ENCODE results near the gene NINJ2.
A peak's percentile ranks its signal among the peaks of the same experiment; 100 is the strongest.

Gene NINJ2

DNA sequence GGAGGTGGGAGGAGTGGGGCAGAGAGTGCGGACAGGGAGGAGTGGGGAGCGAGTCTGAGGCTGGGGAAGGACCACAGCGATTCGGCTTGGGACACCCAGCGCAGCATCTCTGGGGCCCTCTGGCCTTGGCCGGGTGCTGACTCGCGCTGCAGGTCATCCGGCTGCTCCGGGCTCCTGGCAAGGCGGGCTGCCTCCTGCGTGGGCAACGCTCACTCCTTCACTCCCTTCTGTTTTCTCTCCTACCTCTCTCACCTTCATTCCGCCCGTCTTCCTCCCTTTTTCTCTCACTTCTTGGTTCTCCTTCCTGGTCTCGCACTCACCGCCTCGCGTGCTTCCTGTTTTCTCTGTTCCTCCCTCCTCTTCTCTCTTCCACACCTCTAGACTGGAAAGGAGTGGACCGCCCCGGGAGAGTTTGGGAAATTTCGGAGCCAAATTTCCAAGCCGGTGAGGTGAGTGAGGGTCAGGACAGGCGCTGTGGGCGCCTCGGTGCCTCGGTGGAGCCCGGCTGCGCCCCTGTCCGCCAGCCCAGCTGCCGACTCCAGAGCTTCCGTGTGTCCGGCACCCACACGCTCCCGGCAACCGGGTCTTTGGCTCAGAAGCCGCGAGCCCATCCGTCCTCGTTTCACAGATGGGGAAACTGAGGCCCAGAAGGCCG is 116.9 kb downstream of the NINJ2 start:
- peaks cover 13% of the 10 kb centered on the region for H3K36me3 ChIP-seq
- no peaks in the 10 kb centered on the region for H3K9me3 ChIP-seq
- peak overlapping the region; percentile 74 for H3K27ac ChIP-seq
- peak overlapping the region; percentile 56 for H3K4me3 ChIP-seq (ENCODE audit: low read depth in 1 of 2, low read length in 1 of 2)
- no peaks in the 10 kb centered on the region for H3K27me3 ChIP-seq
- TF ChIP-seq, protein P1, sequence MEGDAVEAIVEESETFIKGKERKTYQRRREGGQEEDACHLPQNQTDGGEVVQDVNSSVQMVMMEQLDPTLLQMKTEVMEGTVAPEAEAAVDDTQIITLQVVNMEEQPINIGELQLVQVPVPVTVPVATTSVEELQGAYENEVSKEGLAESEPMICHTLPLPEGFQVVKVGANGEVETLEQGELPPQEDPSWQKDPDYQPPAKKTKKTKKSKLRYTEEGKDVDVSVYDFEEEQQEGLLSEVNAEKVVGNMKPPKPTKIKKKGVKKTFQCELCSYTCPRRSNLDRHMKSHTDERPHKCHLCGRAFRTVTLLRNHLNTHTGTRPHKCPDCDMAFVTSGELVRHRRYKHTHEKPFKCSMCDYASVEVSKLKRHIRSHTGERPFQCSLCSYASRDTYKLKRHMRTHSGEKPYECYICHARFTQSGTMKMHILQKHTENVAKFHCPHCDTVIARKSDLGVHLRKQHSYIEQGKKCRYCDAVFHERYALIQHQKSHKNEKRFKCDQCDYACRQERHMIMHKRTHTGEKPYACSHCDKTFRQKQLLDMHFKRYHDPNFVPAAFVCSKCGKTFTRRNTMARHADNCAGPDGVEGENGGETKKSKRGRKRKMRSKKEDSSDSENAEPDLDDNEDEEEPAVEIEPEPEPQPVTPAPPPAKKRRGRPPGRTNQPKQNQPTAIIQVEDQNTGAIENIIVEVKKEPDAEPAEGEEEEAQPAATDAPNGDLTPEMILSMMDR (IDR thresholded peaks at IDR 0.05) = no peak
- H3K4me1 ChIP-seq (ENCODE audit: control insufficient read depth in 1 of 2, insufficient read depth in 1 of 2, low read depth in 1 of 2, low read length in 1 of 2) = peaks cover 50 to 51% of the 10 kb centered on the region in 2 experiments

DNA sequence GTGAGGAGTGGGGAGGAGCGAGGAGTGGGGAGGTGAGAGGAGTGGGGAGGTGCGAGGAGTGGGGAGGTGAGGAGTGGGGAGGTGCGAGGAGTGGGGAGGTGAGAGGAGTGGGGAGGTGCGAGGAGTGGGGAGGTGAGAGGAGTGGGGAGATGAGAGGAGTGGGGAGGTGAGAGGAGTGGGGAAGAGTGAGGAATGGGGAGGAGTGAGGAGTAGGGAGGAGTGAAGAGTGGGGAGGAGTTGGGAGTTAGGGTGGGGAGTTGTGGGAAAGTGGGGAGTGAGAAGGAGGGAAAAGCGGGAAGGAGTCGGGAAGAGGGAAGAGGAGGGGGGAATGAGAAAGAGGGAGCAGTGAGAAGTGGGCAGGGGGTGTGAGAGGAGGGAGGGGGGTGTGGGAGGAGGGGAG is 117.4 kb downstream of the NINJ2 start:
- peaks cover 48 to 51% of the 10 kb centered on the region in 2 experiments for H3K4me1 ChIP-seq (ENCODE audit: control insufficient read depth in 1 of 2, insufficient read depth in 1 of 2, low read depth in 1 of 2, low read length in 1 of 2)
- H3K9me3 ChIP-seq = no peaks in the 10 kb centered on the region
- no peaks in the 10 kb centered on the region for H3K27me3 ChIP-seq
- TF ChIP-seq, protein P1 (IDR thresholded peaks at IDR 0.05) = no peak
- H3K4me3 ChIP-seq (ENCODE audit: low read depth in 1 of 2, low read length in 1 of 2) = peak overlapping the region; percentile 56
- peak overlapping the region; percentile 74 for H3K27ac ChIP-seq
- peaks cover 13% of the 10 kb centered on the region for H3K36me3 ChIP-seq

DNA sequence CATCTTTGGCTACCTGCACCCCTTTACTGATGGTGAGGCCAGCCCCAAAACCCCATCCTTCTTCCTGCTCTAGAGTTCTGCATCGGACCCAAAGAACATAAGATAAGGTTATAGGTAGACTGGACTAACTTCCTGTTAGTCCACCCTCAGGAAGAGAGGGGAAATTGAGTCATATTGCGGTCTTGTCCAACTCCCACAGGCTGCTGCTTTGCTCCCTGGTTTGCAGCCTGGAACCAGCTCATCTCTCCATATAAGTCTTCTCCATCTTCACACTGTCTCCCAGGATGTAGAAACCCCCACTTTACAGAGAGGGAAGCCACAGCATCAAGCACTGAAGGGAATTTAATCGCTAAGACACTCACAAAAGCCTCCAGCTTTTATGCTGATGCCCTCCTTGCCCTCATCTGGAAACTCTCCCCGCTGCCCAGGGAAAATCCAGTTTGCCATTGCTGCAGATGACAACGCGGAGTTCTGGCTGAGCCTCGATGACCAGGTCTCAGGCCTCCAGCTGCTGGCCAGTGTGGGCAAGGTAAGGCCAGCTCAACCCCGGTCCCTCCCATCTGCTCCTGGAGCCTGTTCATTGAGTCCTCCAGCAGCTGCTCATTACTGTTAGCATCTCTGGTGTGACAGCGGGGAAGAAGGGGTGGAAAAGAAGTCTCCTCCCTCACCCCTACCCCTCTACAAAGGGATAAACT is 118.2 kb downstream of the NINJ2 start:
- Histone ChIP-seq H3K4me1 (ENCODE audit: control insufficient read depth in 1 of 2, insufficient read depth in 1 of 2, low read depth in 1 of 2, low read length in 1 of 2) (peaks cover 48 to 51% of the 10 kb centered on the region in 2 experiments), H3K36me3 (peaks cover 10% of the 10 kb centered on the region), H3K4me3 (ENCODE audit: low read depth in 1 of 2, low read length in 1 of 2) (peak overlapping the region; percentile 7 to 16), H3K27ac (peak overlapping the region; percentile 74), H3K9me3 (no peaks in the 10 kb centered on the region), H3K27me3 (no peaks in the 10 kb centered on the region)
- TF ChIP-seq, protein P1 (IDR thresholded peaks at IDR 0.05) = no peak

DNA sequence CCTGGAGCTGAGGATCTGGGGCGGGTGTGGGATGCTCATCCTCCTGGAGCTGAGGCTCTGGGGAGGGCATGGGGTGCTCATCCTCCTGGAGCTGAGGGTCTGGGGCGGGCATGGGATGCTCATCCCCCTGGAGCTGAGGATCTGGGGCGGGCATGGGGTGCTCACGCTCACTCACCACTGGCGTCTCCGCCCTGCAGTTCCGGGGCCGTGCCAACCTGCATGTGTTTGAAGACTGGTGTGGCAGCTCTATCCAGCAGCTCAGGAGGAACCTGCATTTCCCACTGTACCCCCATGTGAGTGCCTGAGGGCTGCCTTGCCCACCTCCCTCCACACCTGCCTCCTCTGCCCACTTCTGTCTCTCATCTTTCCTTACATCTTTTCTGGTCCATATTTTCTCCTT is 119.1 kb downstream of the NINJ2 start:
- Histone ChIP-seq H3K4me1 (ENCODE audit: control insufficient read depth in 1 of 2, insufficient read depth in 1 of 2, low read depth in 1 of 2, low read length in 1 of 2) (peaks cover 49 to 52% of the 10 kb centered on the region in 2 experiments), H3K27ac (peak overlapping the region; percentile 74), H3K4me3 (ENCODE audit: low read depth in 1 of 2, low read length in 1 of 2) (no peak overlapping the region), H3K36me3 (peaks cover under 1% of the 10 kb centered on the region), H3K27me3 (no peaks in the 10 kb centered on the region), H3K9me3 (no peaks in the 10 kb centered on the region)
- TF ChIP-seq, protein P1 (IDR thresholded peaks at IDR 0.05) = no peak

DNA sequence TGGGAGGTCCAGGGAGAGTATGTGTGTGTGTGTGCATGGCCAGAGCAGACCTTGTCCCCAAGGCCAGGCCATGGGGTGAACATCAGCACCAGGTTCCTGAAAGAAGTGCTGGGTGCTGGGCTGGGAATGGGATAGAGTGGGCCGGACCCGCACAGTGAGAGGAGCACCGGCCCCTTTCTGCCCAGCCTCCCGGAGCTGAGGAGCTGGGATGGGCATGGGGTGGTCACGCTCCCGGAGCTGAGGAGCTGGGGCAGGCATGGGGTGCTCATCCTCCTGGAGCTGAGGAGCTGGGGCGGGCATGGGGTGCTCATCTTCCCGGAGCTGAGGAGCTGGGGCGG is 120.2 kb downstream of the NINJ2 start:
- Histone ChIP-seq H3K27me3 (no peaks in the 10 kb centered on the region), H3K4me1 (ENCODE audit: control insufficient read depth in 1 of 2, insufficient read depth in 1 of 2, low read depth in 1 of 2, low read length in 1 of 2) (peaks cover 57 to 59% of the 10 kb centered on the region in 2 experiments)
- TF ChIP-seq, protein P1 (IDR thresholded peaks at IDR 0.05) = no peak

More for the DNA sequence above, 120.2 kb downstream of the NINJ2 start:
- no peak overlapping the region for H3K27ac ChIP-seq
- H3K36me3 ChIP-seq = no peaks in the 10 kb centered on the region
- no peak overlapping the region for H3K4me3 ChIP-seq (ENCODE audit: low read depth in 1 of 2, low read length in 1 of 2)
- no peaks in the 10 kb centered on the region for H3K9me3 ChIP-seq
